HCT116 (cell line): ENCODE data around the gene PNPLA6. TPM values are rescaled to one million over a fixed set of nuclear protein-coding genes. Genes with fewer than 3 reads are reported as not detected.

Experiments used
- ATAC-seq: fragments of 200-7000 bp; cut with Tn5 transposase; 2 replicates; pipeline ENCODE4 v1.9.1; 2020; ENCODE audit warnings: mild to moderate bottlenecking, moderate library complexity
- BruUV-seq: library from RNA; stranded (reverse); fragments of 400-500 nt; replicated peaks from 2 replicates; lab custom pipeline; 2021; lab: Mats Ljungman, UMichigan
- CTCF ChIA-PET: fragments of 300-600 bp; sonication (Branson Sonifier 250); formaldehyde crosslinking; loops from one replicate; lab custom pipeline; 2021; ENCODE audit warnings: antibody characterized with exemption; lab: Charles Lee
- POLR2A ChIA-PET: fragments of 300-600, 350-600 bp; sonication (Branson Sonifier 250); formaldehyde crosslinking; loops from one replicate; lab custom pipeline; 2021; ENCODE audit warnings: antibody characterized with exemption; lab: Charles Lee
- RAD21 ChIA-PET, 2 experiments: fragments of 300-600 bp; sonication (Branson Sonifier 250); formaldehyde crosslinking; loops; one replicate each; lab custom pipeline; 2023; ENCODE audit warnings: low total read pairs in 2 of 2; ENCODE audit not compliant: uncharacterized antibody in 2 of 2, unreplicated experiment in 2 of 2, low non-redundant PET in 1 of 2; lab: Charles Lee
- DNase-seq: peaks from one replicate; pipeline ENCODE4 v3.0.0-alpha.2; 2010; ENCODE audit warnings: low read depth, low spot score
- H2AFZ ChIP-seq: fragments of 200-600 bp; shearing (Covaris generic), sonication (generic); 2 replicates; pipeline ENCODE4 v1.6.1; 2017; ENCODE audit warnings: low read depth, mixed run types, mixed read lengths, antibody characterized with exemption, low read length; ENCODE audit not compliant: poor library complexity, severe bottlenecking
- H3K27ac ChIP-seq: 2 replicates; pipeline ENCODE4 v1.5.1; 2012; ENCODE audit warnings: low read depth, low read length
- H3K27me3 ChIP-seq: fragments of 200-600 bp; sonication (generic); 2 replicates; pipeline ENCODE4 v1.6.1; 2016; ENCODE audit warnings: mixed run types, low read length, mixed read lengths; ENCODE audit not compliant: insufficient read depth
- H3K36me3 ChIP-seq, 2 experiments: fragments of 200-500 bp in 1 of 2; fragments of 200-600 bp in 1 of 2; sonication (Bioruptor generic) in 1 of 2; sonication (generic) in 1 of 2; 2 replicates each; pipeline versions ENCODE4 v1.5.1 to v1.6.1; 2014 to 2016; ENCODE audit warnings: low read length in 2 of 2, inconsistent platforms in 1 of 2, mixed read lengths in 1 of 2, mixed run types in 1 of 2; ENCODE audit not compliant: insufficient read depth in 2 of 2, control insufficient read depth in 1 of 2
- H3K4me1 ChIP-seq, 2 experiments: fragments of 200-600 bp in 1 of 2; sonication (generic) in 1 of 2; 2 replicates each; pipeline versions ENCODE4 v1.5.1 to v1.6.1; 2012 to 2017; ENCODE audit warnings: low read length in 2 of 2, inconsistent platforms in 1 of 2, mild to moderate bottlenecking in 1 of 2, mixed read lengths in 1 of 2, mixed run types in 1 of 2, moderate library complexity in 1 of 2; ENCODE audit not compliant: insufficient read depth in 2 of 2, control insufficient read depth in 1 of 2
- H3K4me2 ChIP-seq: fragments of 200-600 bp; sonication (generic); 2 replicates; pipeline ENCODE4 v1.6.1; 2017; ENCODE audit warnings: mixed run types, low read length, mixed read lengths
- H3K4me3 ChIP-seq, 2 experiments: fragments of 200-600 bp in 1 of 2; sonication (generic) in 1 of 2; replicated peaks in 1 of 2; 2 replicates each; pipeline ENCODE4 v1.5.1; 2011 to 2016; ENCODE audit warnings: low read length in 2 of 2, control low read depth in 1 of 2, low read depth in 1 of 2, mild to moderate bottlenecking in 1 of 2, mixed read lengths in 1 of 2, mixed run types in 1 of 2
- H3K79me2 ChIP-seq: fragments of 200-600 bp; sonication (generic); 2 replicates; pipeline ENCODE4 v1.6.1; 2017; ENCODE audit warnings: mild to moderate bottlenecking, mixed run types, low read length, moderate library complexity, mixed read lengths; ENCODE audit not compliant: insufficient read depth
- H3K9ac ChIP-seq: fragments of 200-600 bp; sonication (generic); 2 replicates; pipeline ENCODE4 v1.6.1; 2016; ENCODE audit warnings: low read length, mixed read lengths
- H3K9me2 ChIP-seq: fragments of 200-600 bp; sonication (generic), shearing (Covaris generic); 2 replicates; pipeline ENCODE4 v1.6.1; 2017; ENCODE audit warnings: mixed run types, mild to moderate bottlenecking, moderate library complexity; ENCODE audit not compliant: insufficient read depth
- H3K9me3 ChIP-seq, 2 experiments: fragments of 200-500 bp in 1 of 2; fragments of 200-600 bp in 1 of 2; sonication (Bioruptor generic) in 1 of 2; sonication (generic) in 1 of 2; 2 replicates each; pipeline ENCODE4 v1.6.1; 2014 to 2017; ENCODE audit warnings: low read length in 2 of 2, mixed read lengths in 2 of 2, inconsistent platforms in 1 of 2, low read depth in 1 of 2, mild to moderate bottlenecking in 1 of 2, mixed run types in 1 of 2, moderate library complexity in 1 of 2; ENCODE audit not compliant: control insufficient read depth in 1 of 2, insufficient read depth in 1 of 2
- H4K20me1 ChIP-seq: fragments of 200-600 bp; sonication (generic), shearing (Covaris generic); 2 replicates; pipeline ENCODE4 v1.6.1; 2017; ENCODE audit warnings: mixed run types, mild to moderate bottlenecking, moderate library complexity; ENCODE audit not compliant: insufficient read depth
- CTCF ChIP-seq, 3 experiments: fragments of 200-600 bp in 1 of 3; sonication (generic) in 1 of 3; IDR thresholded peaks in 2 of 3; conservative IDR thresholded peaks in 1 of 3; 2 replicates each; pipeline ENCODE4 v1.5.1; 2012 to 2017; ENCODE audit warnings: low read depth in 2 of 3, low read length in 2 of 3, antibody characterized with exemption in 1 of 3, borderline replicate concordance in 1 of 3, control low read depth in 1 of 3, mild to moderate bottlenecking in 1 of 3, mixed read lengths in 1 of 3, mixed run types in 1 of 3, moderate library complexity in 1 of 3; ENCODE audit not compliant: insufficient read depth in 1 of 3
- MAX ChIP-seq: IDR thresholded peaks from 2 replicates; pipeline ENCODE4 v1.6.1; 2012
- POLR2A ChIP-seq: IDR thresholded peaks from 2 replicates; pipeline ENCODE4 v1.7.0; 2011; ENCODE audit warnings: borderline replicate concordance; ENCODE audit not compliant: insufficient read depth, insufficient read length; ENCODE audit errors: extremely low read depth
- REST ChIP-seq: IDR thresholded peaks from 2 replicates; pipeline ENCODE4 v1.6.1; 2012; ENCODE audit warnings: low read depth
- TCF7L2 ChIP-seq: IDR thresholded peaks from 2 replicates; pipeline ENCODE4 v1.7.0; 2011; ENCODE audit warnings: borderline replicate concordance, inconsistent platforms; ENCODE audit not compliant: insufficient read depth, insufficient read length; ENCODE audit errors: extremely low read depth
- intact Hi-C: fragments of 100-400 bp; cut with micrococcal nuclease; formaldehyde crosslinking; loops from 2 replicates; pipeline ENCODE4 v1.10.0; 2022
- total RNA-seq: library from RNA; stranded (reverse); gene quantifications from one replicate; pipeline ENCODE4 v1.2.1, GENCODE V29; 2021; ENCODE audit not compliant: unreplicated experiment

PNPLA6 gene
- total RNA-seq, 1 experiment from 2014 or later = 159 TPM

GRCh38 chr19:7505288-7505681 lies 30.2 kb upstream of the PNPLA6 start:
- Histone ChIP-seq H3K9me2 (no peaks in the 10 kb centered on the region), H4K20me1 (no peaks in the 10 kb centered on the region), H3K4me1 (peaks cover 26 to 48% of the 10 kb centered on the region in 2 experiments), H3K4me2 (peak overlapping the region; percentile 91), H2AFZ (no peak overlapping the region), H3K9ac (peak overlapping the region; percentile 68), H3K4me3 (peak overlapping the region; percentile 55 to 63), H3K79me2 (no peaks in the 10 kb centered on the region), H3K27me3 (no peaks in the 10 kb centered on the region), H3K36me3 (no peaks in the 10 kb centered on the region), H3K9me3 (no peaks in the 10 kb centered on the region), H3K27ac (peak overlapping the region; percentile 62)
- TF ChIP-seq TCF7L2 (no peak), POLR2A (no peak), REST (no peak), MAX (no peak), CTCF (IDR thresholded peaks at IDR 0.05 in 2 of 3, conservative IDR thresholded peaks at IDR 0.05 in 1 of 3; ENCODE audit: borderline replicate concordance in 1 of 3, insufficient read depth in 1 of 3, low read depth in 2 of 3, low read length in 2 of 3) (no peak)
- ChIA-PET CTCF (no interaction called here), RAD21 (no interaction called here), POLR2A (interaction anchor here (0.7 to 2.1 kb wide), 4 partner anchors 10 to 415 kb away, joined by 4 to 9 read pairs (median 6); partner anchors contain the start of genes MCOLN1, SNAPC2 and ZNF358)
- BruUV-seq = no TSS peak
- no peak for ATAC-seq
- no peak for DNase-seq
- intact Hi-C loops = no loop called here
